ENCODE measurements around the gene ARFIP2.

The ARFIP2 gene

DNA sequence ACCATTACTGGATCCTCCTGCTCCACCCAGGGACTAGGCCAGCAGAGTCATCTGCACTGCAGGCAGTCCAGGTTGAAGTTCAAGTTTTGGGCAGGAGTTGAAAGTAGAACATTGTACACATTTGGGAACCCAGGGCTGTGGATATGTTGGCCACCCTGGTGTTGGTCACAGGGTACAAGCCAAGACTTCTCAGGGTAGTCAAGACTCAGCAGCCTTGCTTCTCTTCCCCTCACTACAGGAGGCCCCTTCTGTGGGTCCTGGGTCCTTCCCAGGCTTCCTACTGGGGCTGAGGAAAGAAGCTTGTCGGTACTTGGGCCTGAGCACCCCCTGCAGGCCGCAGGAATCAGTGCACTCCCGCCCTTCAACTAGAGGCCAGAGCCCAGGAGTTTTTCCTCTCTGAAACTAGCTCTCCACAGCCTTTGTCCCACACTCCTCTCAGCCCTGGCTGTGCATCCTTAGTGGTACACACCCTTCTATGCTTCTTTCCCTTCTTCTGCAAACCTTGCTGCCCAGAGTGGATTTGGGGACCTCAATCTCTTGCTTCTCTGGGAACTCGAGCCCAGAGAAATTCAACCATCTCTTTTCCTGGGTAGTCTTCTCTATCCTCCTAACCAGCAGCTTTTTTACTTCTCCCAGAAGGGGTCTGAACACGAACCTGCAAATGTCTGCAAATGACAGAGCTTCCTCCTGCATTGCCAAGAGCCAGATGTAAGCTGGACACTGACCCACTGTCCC, 37.7 kb downstream of the ARFIP2 start:
- DNase-seq (ENCODE audit: low read depth in 2 of 2): peak; percentile 10 to 30

- no peak for DNase-seq (ENCODE audit: low read depth in 2 of 2)
Observed at GRCh38 chr11:6442441-6442840, 38.7 kb downstream of the ARFIP2 start.

DNA sequence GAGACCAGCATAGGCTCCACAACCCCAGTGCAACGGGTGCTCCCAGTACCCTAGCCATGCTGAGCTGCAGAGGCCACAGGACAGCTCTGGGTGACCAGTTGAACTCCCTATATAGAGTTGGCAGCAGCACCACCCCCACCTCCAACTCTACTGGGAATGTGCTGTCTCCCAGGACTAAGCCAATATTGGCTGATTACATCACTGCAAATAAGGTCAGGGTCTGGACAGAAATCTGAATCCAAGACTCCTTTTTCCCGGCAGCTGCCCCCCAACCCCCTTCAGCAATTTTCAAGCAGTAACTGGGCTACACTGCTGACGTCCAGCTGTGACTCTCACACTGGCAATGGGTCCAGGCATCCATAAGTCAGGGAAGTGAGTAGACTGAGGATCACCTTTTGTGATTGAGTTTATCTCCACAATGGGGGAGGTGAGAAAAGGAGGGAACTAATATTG, 40.2 kb downstream of the ARFIP2 start, which contains the start of gene HPX:
Gene HPX (minus strand): TSS at position 82 of the 453 bp plus-strand sequence. CDS start 24 bp downstream, at position 58.
- DNase-seq (ENCODE audit: low read depth in 2 of 2): no peak

- DNase-seq (ENCODE audit: low read depth in 2 of 2): no peak
Observed at GRCh38 chr11:6438979-6439571, 42.1 kb downstream of the ARFIP2 start.

DNA sequence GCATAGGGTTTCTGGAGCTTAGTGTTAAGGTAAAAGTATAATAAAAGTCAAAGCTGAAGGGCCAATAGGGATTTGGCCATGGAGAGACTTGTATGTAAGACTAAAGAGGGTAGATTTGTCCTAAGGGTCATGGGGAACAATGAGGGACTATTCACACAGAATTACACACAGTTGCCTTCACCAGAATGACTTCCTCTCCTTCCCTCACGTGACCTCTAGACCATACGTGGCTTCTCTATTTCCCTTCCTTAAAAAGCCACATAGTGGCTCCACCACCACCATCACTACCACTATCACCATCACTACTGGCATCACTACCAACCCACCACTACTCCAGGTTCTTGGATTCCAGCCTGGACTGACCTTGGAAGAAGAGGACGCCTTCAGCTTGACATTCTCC, 43.1 kb downstream of the ARFIP2 start:
- no peak for DNase-seq (ENCODE audit: low read depth in 2 of 2)

GRCh38 chr11:6437423-6437822, 43.7 kb downstream of the ARFIP2 start:
- DNase-seq (ENCODE audit: low read depth in 2 of 2): no peak

DNA sequence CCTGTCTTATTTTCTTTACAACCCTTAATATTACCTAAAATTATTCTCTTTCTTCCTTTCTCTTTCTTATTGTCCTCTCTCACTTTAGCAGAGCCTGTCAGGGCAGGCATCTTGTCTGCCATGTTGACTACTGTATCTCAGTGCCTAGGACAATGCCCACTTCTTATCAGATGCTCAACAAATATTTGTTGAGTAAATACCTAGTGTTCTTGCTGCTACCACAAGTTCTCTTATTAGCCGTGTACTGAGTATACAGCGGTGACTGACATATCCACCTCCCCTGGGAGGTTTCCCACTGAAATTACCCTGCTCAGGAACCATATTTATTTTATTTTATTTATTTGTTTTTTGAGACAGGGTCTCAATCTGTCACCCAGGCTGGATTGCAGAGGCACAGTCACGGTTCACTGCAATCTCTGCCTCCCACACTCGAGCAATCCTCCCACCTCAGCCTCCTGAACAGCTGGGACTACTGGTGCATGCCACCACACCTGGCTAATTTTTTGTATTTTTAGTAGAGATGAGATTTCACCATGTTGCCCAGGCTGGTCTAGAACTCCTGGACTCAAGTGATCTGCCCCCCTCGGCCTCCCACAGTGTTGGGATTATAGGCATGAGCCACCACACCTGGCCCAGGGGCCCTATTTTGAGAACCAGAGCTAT, 47.0 kb downstream of the ARFIP2 start:
- no peak for DNase-seq (ENCODE audit: low read depth in 2 of 2)

DNA sequence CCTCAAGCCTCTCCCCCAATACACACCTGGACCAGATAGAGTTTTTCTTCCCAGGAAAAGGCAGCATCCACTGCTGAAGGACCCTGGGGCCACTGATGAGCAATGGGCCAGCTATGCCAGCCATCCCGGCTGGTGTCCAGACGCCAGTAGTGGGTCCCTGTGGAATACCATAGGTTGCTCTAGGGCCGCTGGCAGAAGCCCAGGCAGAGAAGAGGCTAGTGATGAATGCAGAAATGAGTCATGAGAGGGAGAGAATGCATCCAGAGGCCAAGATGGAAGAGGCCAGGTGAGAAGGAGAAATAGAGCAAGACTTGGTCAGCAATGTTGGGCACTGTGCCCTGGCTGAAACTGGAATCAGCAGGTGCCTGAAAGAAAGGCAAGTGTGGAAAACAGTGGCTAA, 49.3 kb downstream of the ARFIP2 start:
- DNase-seq (ENCODE audit: low read depth in 2 of 2): no peak

DNA sequence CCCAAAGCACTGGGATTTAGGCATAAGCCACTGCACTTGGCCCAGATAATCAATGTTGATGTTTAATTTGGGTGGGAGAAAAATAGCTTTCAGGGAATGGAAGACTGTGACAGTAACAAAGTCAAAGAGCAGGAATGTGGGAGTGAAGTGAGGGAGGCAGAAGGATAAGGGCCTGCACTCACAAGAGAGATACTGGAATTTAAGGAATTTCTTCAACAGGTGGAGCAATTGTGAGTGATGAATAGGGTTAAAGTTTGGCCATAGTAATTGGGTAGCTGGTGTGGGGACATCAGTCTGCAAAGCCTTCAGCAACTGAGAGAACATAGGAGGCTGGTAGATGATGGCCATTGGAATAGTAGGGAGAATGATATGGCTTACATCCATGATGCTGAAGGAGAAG, 53.6 kb downstream of the ARFIP2 start:
- DNase-seq (ENCODE audit: low read depth in 2 of 2): no peak
